AG04449 (cell line): ENCODE data around the gene SLC35E1.
"Not testable (repeated sequence)": the region's sequence is repeated elsewhere in the genome, so short reads cannot be mapped to it uniquely, and the experiment has no call there.

Experiments used
- CTCF ChIA-PET: fragments of 350-600 bp; formaldehyde crosslinking; extraction: SDS; loops from one replicate; lab custom pipeline; 2021; ENCODE audit warnings: antibody characterized with exemption; lab: Yijun Ruan, JAX
- POLR2A ChIA-PET: fragments of 400-600, 350-600 bp; formaldehyde crosslinking; extraction: SDS; loops from one replicate; lab custom pipeline; 2020; ENCODE audit warnings: antibody characterized with exemption, inconsistent platforms; lab: Yijun Ruan, JAX
- DNase-seq: peaks from one replicate; pipeline ENCODE4 v3.0.0-alpha.2; 2010; ENCODE audit warnings: low read depth, low spot score
- H3K4me3 ChIP-seq: 2 replicates; pipeline ENCODE4 v1.5.1; 2011; ENCODE audit warnings: low read depth, mild to moderate bottlenecking, control low read depth, low read length
- CTCF ChIP-seq: IDR thresholded peaks from one replicate; pipeline ENCODE4 v1.5.1; 2011; ENCODE audit warnings: mild to moderate bottlenecking, moderate library complexity, low read length, control low read depth, inconsistent platforms; ENCODE audit not compliant: insufficient read depth; ENCODE audit errors: missing control alignments

Gene SLC35E1

GRCh38 chr19:16516923-16517610, 55.1 kb downstream of the SLC35E1 start:
- H3K4me3 ChIP-seq, result no peak overlapping the region
- TF ChIP-seq CTCF, result no peak
- POLR2A ChIA-PET, result no interaction called here
- DNase-seq, result no peak
- CTCF ChIA-PET, result interaction anchor here (0.7 to 1.4 kb wide), 2 partner anchors 11 to 21 kb away, joined by 3 read pairs; partner anchors contain the start of genes C19orf44 and CALR3

- POLR2A ChIA-PET, result no interaction called here
- no peak for DNase-seq
- H3K4me3 ChIP-seq, result no peak overlapping the region
- CTCF ChIA-PET, result interaction anchor here (2.6 kb wide), 1 partner anchor 11 kb away, joined by 10 read pairs; no protein-coding TSS in a partner anchor
- TF ChIP-seq CTCF, result no peak
Measured at GRCh38 chr19:16516381-16516780, 55.8 kb downstream of the SLC35E1 start.

GRCh38 chr19:16514383-16515019, 57.7 kb downstream of the SLC35E1 start:
- ChIA-PET CTCF (interaction anchor here (2.6 kb wide), 1 partner anchor 13 kb away, joined by 10 read pairs; no protein-coding TSS in a partner anchor), POLR2A (interaction anchor here (0.8 kb wide), 1 partner anchor 12 kb away, joined by 3 read pairs; no protein-coding TSS in a partner anchor)
- no peak for TF ChIP-seq CTCF

GRCh38 chr19:16512611-16513010, 59.6 kb downstream of the SLC35E1 start:
- CTCF ChIA-PET, H3K4me3 ChIP-seq, DNase-seq, POLR2A ChIA-PET: not testable (repeated sequence)

More at GRCh38 chr19:16514383-16515019, 57.7 kb downstream of the SLC35E1 start:
- DNase-seq, result no peak
- H3K4me3 ChIP-seq, result no peak overlapping the region

GRCh38 chr19:16509141-16510061, 62.8 kb downstream of the SLC35E1 start:
- H3K4me3 ChIP-seq, result no peak overlapping the region
- ChIA-PET POLR2A (no interaction called here), CTCF (interaction anchor here (1.1 to 1.4 kb wide), 3 partner anchors 11 to 18 kb away, joined by 3 to 5 read pairs (median 4); partner anchors contain the start of gene CALR3)
- DNase-seq, result no peak
- no peak for TF ChIP-seq CTCF

- CTCF ChIA-PET, result interaction anchor here (1.4 kb wide), 1 partner anchor 19 kb away, joined by 4 read pairs; no protein-coding TSS in a partner anchor
- H3K4me3 ChIP-seq, result no peak overlapping the region
- no peak for TF ChIP-seq CTCF
- no peak for DNase-seq
- POLR2A ChIA-PET, result no interaction called here
Measured at GRCh38 chr19:16508546-16508945, 63.7 kb downstream of the SLC35E1 start.
